ENCODE data around the gene IQSEC3. TPM values are rescaled to one million over a fixed set of nuclear protein-coding genes. Genes with fewer than 3 reads are reported as not detected.

The IQSEC3 gene
- total RNA-seq, 1 donor from 2014 or later = 1.1 TPM

- no peak for DNase-seq (ENCODE audit: low read depth, low spot score)
- no peak overlapping the region for H3K27ac Mint-ChIP-seq (ENCODE audit: unreplicated experiment)
- no peak for TF ChIP-seq CTCF (conservative IDR thresholded peaks at IDR 0.05)
- H3K9me3 Mint-ChIP-seq = peaks cover 8% of the 10 kb centered on the region
- H3K4me1 Mint-ChIP-seq = peaks cover under 1% of the 10 kb centered on the region
- peaks cover 29% of the 10 kb centered on the region for H3K27me3 Mint-ChIP-seq (ENCODE audit: low read depth)
- H3K36me3 Mint-ChIP-seq (ENCODE audit: low read depth) = peaks cover 2% of the 10 kb centered on the region
- H3K4me3 Mint-ChIP-seq = no peak overlapping the region
Observed at GRCh38 chr12:93266-94005, 26.9 kb downstream of the IQSEC3 start.

- Mint-ChIP-seq H3K4me3 (no peak overlapping the region), H3K9me3 (no peaks in the 10 kb centered on the region), H3K27ac (ENCODE audit: unreplicated experiment) (no peak overlapping the region), H3K4me1 (peaks cover 15% of the 10 kb centered on the region), H3K27me3 (ENCODE audit: low read depth) (peaks cover 54% of the 10 kb centered on the region), H3K36me3 (ENCODE audit: low read depth) (no peaks in the 10 kb centered on the region)
- TF ChIP-seq CTCF (conservative IDR thresholded peaks at IDR 0.05) = no peak
- no peak for DNase-seq (ENCODE audit: low read depth, low spot score)
Observed at GRCh38 chr12:96543-96942, 30.0 kb downstream of the IQSEC3 start.

GRCh38 chr12:98924-99352 lies 32.4 kb downstream of the IQSEC3 start:
- H3K27ac Mint-ChIP-seq (ENCODE audit: unreplicated experiment) = no peak overlapping the region
- TF ChIP-seq CTCF (conservative IDR thresholded peaks at IDR 0.05) = no peak
- H3K4me3 Mint-ChIP-seq = no peak overlapping the region
- H3K36me3 Mint-ChIP-seq (ENCODE audit: low read depth) = no peaks in the 10 kb centered on the region
- H3K9me3 Mint-ChIP-seq = no peaks in the 10 kb centered on the region
- peaks cover 59% of the 10 kb centered on the region for H3K27me3 Mint-ChIP-seq (ENCODE audit: low read depth)
- H3K4me1 Mint-ChIP-seq = peaks cover 23% of the 10 kb centered on the region
- DNase-seq (ENCODE audit: low read depth, low spot score) = no peak

GRCh38 chr12:99605-100004 lies 33.0 kb downstream of the IQSEC3 start:
- Mint-ChIP-seq H3K9me3 (no peaks in the 10 kb centered on the region), H3K27ac (ENCODE audit: unreplicated experiment) (no peak overlapping the region), H3K27me3 (ENCODE audit: low read depth) (peaks cover 59% of the 10 kb centered on the region), H3K4me3 (peak overlapping the region; percentile 13), H3K36me3 (ENCODE audit: low read depth) (no peaks in the 10 kb centered on the region), H3K4me1 (peaks cover 25% of the 10 kb centered on the region)
- TF ChIP-seq CTCF (conservative IDR thresholded peaks at IDR 0.05) = no peak
- no peak for DNase-seq (ENCODE audit: low read depth, low spot score)

- Mint-ChIP-seq H3K4me3 (no peak overlapping the region), H3K36me3 (ENCODE audit: low read depth) (no peaks in the 10 kb centered on the region), H3K4me1 (peaks cover 40% of the 10 kb centered on the region), H3K9me3 (no peaks in the 10 kb centered on the region), H3K27ac (ENCODE audit: unreplicated experiment) (no peak overlapping the region), H3K27me3 (ENCODE audit: low read depth) (peaks cover 50% of the 10 kb centered on the region)
- TF ChIP-seq CTCF (conservative IDR thresholded peaks at IDR 0.05) = no peak
- no peak for DNase-seq (ENCODE audit: low read depth, low spot score)
Observed at GRCh38 chr12:101969-102878, 35.7 kb downstream of the IQSEC3 start.
